Endothelial cell (in vitro differentiated cells): ENCODE results near the gene ATP1A1. TPM values are rescaled to one million over a fixed set of nuclear protein-coding genes. Genes with fewer than 3 reads are reported as not detected.

Experiments used
- DNase-seq: peaks from one replicate; pipeline ENCODE4 v3.0.0; 2021; ENCODE audit warnings: low spot score
- H3K27ac Mint-ChIP-seq: one replicate; pipeline ENCODE4 v1.8.0; 2021; ENCODE audit warnings: mixed read lengths, inconsistent platforms; ENCODE audit not compliant: unreplicated experiment
- H3K27me3 Mint-ChIP-seq: one replicate; pipeline ENCODE4 v1.8.0; 2021; ENCODE audit warnings: mild to moderate bottlenecking, moderate library complexity, mixed read lengths, inconsistent platforms; ENCODE audit not compliant: unreplicated experiment
- H3K36me3 Mint-ChIP-seq: one replicate; pipeline ENCODE4 v1.8.0; 2021; ENCODE audit warnings: mild to moderate bottlenecking, low read depth, mixed read lengths, inconsistent platforms; ENCODE audit not compliant: unreplicated experiment
- H3K4me1 Mint-ChIP-seq: one replicate; pipeline ENCODE4 v1.8.0; 2021; ENCODE audit warnings: mild to moderate bottlenecking, mixed read lengths, inconsistent platforms; ENCODE audit not compliant: unreplicated experiment
- H3K4me3 Mint-ChIP-seq: one replicate; pipeline ENCODE4 v1.8.0; 2021; ENCODE audit warnings: mild to moderate bottlenecking, mixed read lengths, inconsistent platforms; ENCODE audit not compliant: unreplicated experiment
- H3K9me3 Mint-ChIP-seq: one replicate; pipeline ENCODE4 v1.8.0; 2021; ENCODE audit warnings: mixed read lengths, inconsistent platforms; ENCODE audit not compliant: unreplicated experiment
- total RNA-seq: library from RNA; stranded (reverse); fragmentation: NEBNext Ultra II Directional; extraction: Animal tissue kit (Norgen Biotek cat#: 25700); gene quantifications from one replicate; pipeline ENCODE4 v1.2.1, GENCODE V29; 2021; ENCODE audit not compliant: unreplicated experiment
- TF ChIP-seq, protein P1 (sequence below): fragments of 200-600 bp; sonication (generic); IDR thresholded peaks from one replicate; pipeline ENCODE4 v1.5.0; 2021; ENCODE audit warnings: antibody characterized with exemption; ENCODE audit not compliant: unreplicated experiment

ATP1A1 gene
- total RNA-seq, 1 donor from 2014 or later = 156 TPM

DNA sequence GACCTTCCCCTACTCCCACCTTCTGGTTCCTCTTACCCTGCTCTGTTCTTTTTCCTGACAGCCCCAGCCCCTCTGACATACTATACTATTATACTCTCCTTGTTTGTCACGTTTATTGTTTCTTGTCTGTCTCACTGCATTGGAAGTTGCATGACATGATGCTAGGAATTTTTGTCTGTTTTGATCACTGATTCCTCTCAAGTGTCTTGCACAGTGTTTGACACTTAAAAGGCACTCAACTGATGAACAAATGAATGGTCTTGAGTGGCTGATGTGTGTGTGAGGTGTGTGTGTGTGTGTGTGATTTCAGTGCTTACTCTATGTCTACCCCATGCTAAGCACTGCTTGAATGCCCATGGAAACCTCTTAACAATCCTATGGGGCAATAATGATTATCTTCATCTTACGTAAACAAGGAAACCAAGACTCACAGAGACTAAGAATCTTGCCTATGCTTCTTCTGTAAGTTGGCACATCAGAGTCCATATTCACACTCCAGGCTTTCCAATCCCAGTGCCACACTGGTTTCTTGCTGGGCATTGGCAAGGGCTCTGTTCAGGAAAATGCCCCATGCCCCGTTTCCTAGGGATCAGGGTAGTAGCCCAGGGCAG lies 59.7 kb downstream of the ATP1A1 start:
- Mint-ChIP-seq H3K9me3 (no peaks in the 10 kb centered on the region), H3K4me3 (no peak overlapping the region), H3K4me1 (peaks cover 10% of the 10 kb centered on the region), H3K36me3 (no peaks in the 10 kb centered on the region), H3K27me3 (peaks cover 2% of the 10 kb centered on the region), H3K27ac (no peak overlapping the region)
- TF ChIP-seq, protein P1, sequence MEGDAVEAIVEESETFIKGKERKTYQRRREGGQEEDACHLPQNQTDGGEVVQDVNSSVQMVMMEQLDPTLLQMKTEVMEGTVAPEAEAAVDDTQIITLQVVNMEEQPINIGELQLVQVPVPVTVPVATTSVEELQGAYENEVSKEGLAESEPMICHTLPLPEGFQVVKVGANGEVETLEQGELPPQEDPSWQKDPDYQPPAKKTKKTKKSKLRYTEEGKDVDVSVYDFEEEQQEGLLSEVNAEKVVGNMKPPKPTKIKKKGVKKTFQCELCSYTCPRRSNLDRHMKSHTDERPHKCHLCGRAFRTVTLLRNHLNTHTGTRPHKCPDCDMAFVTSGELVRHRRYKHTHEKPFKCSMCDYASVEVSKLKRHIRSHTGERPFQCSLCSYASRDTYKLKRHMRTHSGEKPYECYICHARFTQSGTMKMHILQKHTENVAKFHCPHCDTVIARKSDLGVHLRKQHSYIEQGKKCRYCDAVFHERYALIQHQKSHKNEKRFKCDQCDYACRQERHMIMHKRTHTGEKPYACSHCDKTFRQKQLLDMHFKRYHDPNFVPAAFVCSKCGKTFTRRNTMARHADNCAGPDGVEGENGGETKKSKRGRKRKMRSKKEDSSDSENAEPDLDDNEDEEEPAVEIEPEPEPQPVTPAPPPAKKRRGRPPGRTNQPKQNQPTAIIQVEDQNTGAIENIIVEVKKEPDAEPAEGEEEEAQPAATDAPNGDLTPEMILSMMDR = no peak
- no peak for DNase-seq

DNA sequence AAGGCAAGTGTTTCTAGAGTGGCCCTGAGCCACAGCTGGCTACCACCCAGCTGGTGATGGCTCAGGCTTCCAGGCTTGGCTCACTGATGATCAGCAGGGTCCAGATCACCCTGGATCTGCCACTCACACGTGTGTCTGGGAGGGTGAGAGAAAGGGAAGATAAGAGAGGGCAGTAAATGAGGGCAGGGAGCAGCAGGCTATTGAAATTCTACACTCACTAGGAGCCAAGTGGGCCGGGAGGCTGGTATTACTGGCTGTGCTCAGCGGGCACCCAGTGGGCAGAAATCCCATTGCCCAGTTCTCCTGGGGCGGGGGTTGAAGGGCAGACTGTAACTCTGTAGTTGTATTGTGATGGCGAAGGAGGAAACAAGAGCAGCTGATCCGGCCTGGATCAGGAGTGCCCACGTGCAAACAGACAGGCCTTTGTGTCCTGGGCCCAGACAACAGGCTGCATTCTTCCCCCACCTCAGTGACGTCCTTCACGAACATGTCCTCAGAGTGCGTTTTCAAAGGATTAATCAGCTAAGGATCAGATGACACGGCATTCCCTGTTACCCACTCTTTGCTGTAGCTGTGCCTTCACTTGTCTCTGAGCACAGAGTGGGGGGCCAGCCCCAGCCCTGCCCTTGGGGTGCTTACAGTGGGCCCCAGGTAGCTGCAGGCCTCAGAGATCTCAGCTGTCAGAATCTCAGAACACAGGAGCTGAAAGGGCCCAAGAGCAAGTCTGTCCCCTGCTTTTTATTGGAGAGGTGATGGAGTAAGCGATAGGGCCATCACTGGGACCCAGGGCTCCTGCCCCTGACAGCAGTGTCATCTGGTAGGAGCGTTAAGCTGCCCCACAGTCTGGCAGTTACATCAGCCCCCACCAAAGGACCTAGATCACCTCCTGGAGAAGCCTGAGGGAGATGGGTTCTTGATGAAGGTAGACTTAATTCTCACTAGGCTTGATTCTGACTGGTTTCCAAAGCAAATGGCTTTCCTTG lies 60.5 kb downstream of the ATP1A1 start:
- TF ChIP-seq, protein P1 = no peak
- H3K27me3 Mint-ChIP-seq = peaks cover 2% of the 10 kb centered on the region
- H3K4me3 Mint-ChIP-seq = no peak overlapping the region
- no peak overlapping the region for H3K27ac Mint-ChIP-seq
- H3K36me3 Mint-ChIP-seq = no peaks in the 10 kb centered on the region
- no peak for DNase-seq
- no peaks in the 10 kb centered on the region for H3K9me3 Mint-ChIP-seq
- H3K4me1 Mint-ChIP-seq = peaks cover 10% of the 10 kb centered on the region

DNA sequence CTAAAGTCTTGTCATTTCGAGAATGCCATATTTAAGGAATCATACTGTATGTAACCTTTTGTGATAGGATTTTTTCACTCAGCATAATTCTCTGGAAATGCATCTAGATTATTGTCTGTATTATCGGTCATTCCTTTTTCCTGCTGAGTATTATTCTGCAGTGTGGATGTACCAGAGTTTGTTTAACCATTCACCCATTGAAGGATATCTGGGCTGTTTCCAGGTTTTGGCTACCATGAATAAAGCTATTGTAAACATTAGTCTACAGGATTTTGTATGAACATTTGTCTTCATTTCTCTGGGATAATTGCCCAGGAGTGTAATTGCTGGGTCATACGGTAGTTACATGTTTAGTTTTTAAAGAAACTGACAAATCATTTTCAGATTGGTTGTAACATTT lies 61.8 kb downstream of the ATP1A1 start:
- TF ChIP-seq, protein P1 = no peak
- Mint-ChIP-seq H3K27ac (no peak overlapping the region), H3K4me1 (peaks cover 13% of the 10 kb centered on the region), H3K4me3 (no peak overlapping the region), H3K9me3 (no peaks in the 10 kb centered on the region), H3K27me3 (peaks cover 2% of the 10 kb centered on the region), H3K36me3 (no peaks in the 10 kb centered on the region)
- no peak for DNase-seq

DNA sequence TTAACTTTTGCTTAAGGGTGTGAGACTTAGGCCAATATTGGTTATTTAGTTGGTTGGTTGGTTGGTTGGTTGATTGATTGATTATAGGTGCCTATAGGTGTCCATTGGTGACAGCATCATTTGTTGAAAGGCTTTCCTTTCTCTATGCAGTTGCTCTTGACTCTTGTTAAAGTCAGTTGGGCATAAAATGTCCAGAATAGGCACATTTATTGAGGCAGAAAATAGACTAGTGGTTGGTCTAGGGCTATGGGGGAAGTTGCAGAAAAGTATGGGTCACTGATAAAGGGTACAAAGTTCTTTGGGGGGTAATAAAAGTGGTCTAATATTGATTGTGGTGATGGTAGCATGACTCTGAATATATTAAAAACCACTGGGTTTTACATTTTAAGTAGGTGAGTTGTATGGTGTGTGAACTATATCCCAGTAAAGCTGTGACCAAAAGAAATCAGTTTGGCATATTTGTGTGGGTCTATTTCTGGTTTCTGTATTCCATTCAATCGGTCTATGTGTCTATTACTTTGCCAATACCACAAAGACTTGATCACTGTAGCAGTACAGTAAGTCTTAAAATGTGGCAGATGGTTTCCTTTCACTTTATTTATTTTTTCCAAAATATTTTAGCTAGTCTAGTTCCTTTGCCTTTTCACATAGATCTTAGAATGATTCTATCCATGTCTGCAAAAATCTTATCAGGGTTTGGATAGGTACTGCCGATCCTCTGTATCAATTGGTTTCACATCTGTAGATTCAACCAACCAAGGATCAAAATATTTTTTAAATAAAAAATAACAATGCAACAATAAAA lies 63.0 kb downstream of the ATP1A1 start:
- Mint-ChIP-seq H3K4me1 (peaks cover 13% of the 10 kb centered on the region), H3K27ac (no peak overlapping the region), H3K4me3 (no peak overlapping the region), H3K36me3 (no peaks in the 10 kb centered on the region), H3K9me3 (no peaks in the 10 kb centered on the region), H3K27me3 (peaks cover 2% of the 10 kb centered on the region)
- no peak for DNase-seq
- TF ChIP-seq, protein P1 = no peak
